ENCODE measurements around the gene DIP2B.
"Not testable (repeated sequence)": the region's sequence is repeated elsewhere in the genome, so short reads cannot be mapped to it uniquely, and the experiment has no call there.

Gene DIP2B

DNA sequence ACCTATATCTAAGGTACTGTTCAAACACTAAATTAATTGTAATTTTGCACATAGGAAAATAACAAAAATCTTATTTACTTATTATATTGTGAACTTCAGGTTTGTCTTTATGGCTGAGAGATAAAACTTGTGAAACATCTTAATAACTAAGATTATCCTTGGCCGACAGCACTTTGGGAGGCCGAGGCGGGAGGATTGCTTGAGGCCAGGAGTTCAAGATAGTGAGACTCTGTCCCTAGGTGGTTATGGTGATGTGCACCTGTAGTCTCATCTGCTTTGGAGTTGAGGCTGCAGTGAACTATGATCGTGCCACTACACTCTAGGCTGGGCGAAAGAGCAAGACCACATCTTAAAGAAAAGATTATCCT, 22.6 kb downstream of the DIP2B start:
- no peak for TF ChIP-seq JUND (IDR thresholded peaks at IDR 0.05; ENCODE audit: low read depth)
- no peak for DNase-seq (ENCODE audit: low read depth in 1 of 2, low spot score in 1 of 2)
- in situ Hi-C loops (cut with HindIII; ENCODE audit: low pct_unique_long_range_greater_than_20kb, low sequenced_read_pairs), result no loop called here

DNA sequence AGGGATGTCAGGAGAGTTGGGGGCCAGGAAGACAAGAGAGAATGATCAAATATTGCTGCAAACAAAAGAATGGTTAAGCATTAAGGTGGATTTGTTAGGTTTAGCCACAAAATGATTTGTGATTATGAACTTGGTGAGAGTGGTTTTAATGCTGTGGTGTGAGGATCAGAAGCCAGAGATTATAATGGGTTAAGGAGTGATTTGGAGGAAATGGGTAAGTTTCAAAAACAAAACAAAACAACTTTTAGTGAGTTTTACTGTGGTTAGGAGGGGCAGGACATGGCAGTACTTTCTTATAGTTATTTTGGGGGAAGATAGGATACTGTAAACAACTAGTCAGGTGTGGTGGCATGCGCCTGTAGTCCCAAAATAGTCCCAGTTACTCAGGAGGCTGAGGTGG, 24.0 kb downstream of the DIP2B start:
- DNase-seq (ENCODE audit: low read depth in 1 of 2, low spot score in 1 of 2), result no peak
- in situ Hi-C loops (cut with HindIII; ENCODE audit: low pct_unique_long_range_greater_than_20kb, low sequenced_read_pairs), result no loop called here
- no peak for TF ChIP-seq JUND (IDR thresholded peaks at IDR 0.05; ENCODE audit: low read depth)

DNA sequence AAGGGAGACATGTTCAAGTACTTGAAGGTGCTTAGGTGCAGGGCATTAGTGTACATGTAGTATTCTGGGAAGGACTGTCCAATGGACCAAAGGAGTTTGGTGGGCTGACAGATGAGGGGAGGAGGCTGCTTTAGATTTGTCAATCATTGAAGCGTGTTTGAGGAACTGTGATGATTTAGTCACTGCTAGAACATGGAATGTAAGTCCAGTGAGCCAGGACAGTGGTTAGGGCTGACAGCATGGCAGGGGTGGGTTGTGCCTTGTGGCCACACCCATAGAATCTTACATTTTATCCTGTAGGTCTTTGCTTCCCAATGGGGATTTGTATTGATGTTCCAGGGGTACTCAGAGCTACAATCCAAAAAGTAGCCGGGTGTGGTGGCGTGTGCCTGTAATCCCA, 24.6 kb downstream of the DIP2B start:
- TF ChIP-seq JUND (IDR thresholded peaks at IDR 0.05; ENCODE audit: low read depth), result no peak
- in situ Hi-C loops (cut with HindIII; ENCODE audit: low pct_unique_long_range_greater_than_20kb, low sequenced_read_pairs), result no loop called here
- no peak for DNase-seq (ENCODE audit: low read depth in 1 of 2, low spot score in 1 of 2)

DNA sequence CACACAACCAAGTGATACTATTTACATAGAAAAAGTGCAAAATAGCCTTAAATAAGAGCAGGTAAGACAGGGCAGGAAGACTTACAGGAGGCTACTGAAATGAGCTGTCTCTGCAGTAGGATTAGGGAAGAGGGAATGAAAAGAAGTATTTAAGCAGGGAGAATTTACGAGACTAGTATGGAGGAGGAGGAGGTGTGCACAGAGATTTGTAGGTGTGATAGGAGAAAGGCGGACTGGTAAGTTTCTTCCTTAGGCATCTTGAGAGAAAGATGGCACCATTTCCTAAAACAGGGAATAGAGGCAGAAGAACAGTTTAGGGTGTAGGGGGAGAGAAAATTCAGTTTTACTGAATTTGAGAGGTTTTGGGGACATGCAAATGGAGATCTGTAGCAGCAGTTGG, 25.7 kb downstream of the DIP2B start:
- in situ Hi-C loops (cut with HindIII; ENCODE audit: low pct_unique_long_range_greater_than_20kb, low sequenced_read_pairs), result no loop called here
- peak in 1 of 2 experiments; percentile 72 for DNase-seq (ENCODE audit: low read depth in 1 of 2, low spot score in 1 of 2)
- TF ChIP-seq JUND (IDR thresholded peaks at IDR 0.05; ENCODE audit: low read depth), result no peak

DNA sequence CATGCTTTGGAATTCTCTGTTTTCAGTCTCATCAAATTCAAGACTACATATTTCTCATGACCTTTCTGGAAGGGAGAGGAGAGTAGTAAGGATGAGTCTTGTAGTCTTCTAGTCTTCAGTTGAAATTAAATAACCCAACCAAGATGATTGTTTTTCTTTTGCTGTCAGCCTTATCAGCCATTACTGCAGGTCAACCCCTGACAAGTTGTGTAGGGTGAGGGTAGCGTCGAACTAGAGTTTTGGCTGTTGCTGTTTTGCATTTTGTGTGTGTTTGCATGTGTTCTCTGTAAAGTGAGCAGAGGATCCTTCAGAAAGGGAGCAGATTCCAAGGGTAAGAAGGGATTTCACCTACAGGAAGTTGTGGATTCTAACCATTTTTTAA, 28.4 kb downstream of the DIP2B start:
- in situ Hi-C loops (cut with HindIII; ENCODE audit: low pct_unique_long_range_greater_than_20kb, low sequenced_read_pairs), result no loop called here
- no peak for TF ChIP-seq JUND (IDR thresholded peaks at IDR 0.05; ENCODE audit: low read depth)

DNA sequence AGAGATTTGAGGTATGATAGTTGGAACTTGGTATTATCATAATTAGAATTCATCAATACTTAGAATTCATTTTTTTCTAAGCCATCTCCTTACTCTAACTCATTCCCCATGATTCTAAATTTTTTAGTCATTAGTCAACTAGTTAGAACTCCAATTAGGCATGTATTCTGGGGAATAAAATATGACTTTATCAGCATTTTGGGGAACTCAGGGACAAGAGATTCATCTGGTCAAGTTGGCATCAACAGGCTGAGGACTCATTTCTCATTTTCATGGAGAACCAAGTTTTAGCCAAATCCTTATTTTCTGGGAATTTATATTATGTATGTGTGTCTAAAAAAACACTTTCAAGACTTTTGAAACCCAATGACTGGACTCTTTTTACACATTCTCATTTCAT, 29.2 kb downstream of the DIP2B start:
- no peak for DNase-seq (ENCODE audit: low read depth in 1 of 2, low spot score in 1 of 2)
- TF ChIP-seq JUND (IDR thresholded peaks at IDR 0.05; ENCODE audit: low read depth), result no peak
- in situ Hi-C loops (cut with HindIII; ENCODE audit: low pct_unique_long_range_greater_than_20kb, low sequenced_read_pairs), result no loop called here

More for the DNA sequence above, 28.4 kb downstream of the DIP2B start:
- no peak for DNase-seq (ENCODE audit: low read depth in 1 of 2, low spot score in 1 of 2)

DNA sequence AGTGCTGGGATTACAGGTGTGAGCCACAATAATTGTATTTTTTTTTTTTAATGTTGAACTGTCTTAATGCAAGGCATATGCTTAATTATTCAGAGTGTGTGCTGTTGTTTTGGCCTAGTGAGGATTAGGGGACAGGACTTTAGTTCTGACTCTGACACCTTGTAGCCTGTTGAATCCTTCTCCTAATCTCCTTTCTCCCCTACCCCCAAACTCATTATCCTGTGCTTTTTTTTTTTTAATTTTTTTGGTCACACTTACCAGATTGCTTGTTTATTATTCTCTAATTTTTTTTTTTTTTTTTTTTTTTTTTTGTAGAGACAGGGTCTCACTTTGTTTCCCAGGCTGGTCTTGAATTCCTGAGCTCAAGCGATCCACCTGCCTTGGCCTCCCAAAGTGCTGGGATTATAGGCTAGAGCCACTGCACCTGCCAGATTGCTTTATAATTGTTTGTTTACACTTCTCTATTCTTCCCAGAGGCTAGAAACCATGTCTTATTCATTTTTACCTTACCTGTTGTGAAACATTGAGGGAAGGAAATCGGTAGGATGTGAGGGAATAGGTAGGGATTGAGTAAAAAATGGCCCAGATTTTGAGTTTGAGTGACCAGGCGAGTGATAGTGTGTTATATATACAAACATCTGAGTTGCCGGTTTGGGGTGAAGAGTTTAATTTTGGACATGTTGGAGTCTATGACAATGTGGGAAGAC, 32.2 kb downstream of the DIP2B start:
- in situ Hi-C loops (cut with HindIII; ENCODE audit: low pct_unique_long_range_greater_than_20kb, low sequenced_read_pairs), result no loop called here
- no peak for TF ChIP-seq JUND (IDR thresholded peaks at IDR 0.05; ENCODE audit: low read depth)
- DNase-seq (ENCODE audit: low read depth in 1 of 2, low spot score in 1 of 2), result peak in 1 of 2 experiments; percentile 60

DNA sequence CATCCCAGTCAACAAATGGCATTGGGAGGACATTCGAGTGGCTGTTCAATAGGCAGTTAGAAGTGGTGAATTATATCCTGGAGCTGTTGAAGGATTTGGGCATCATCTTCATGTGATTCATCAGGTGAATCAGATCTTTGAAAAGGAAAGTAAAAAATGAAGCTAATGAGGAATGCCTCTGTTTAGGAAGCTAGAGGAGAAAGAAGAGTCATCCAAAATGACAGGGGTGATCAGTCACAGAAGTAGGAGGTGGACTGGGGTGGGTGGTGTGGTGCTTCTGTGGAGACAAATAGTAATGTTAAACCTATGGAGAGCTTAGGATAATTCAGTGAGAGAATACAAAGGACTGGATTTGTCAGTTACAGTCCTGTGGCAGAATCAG, 32.7 kb downstream of the DIP2B start:
- TF ChIP-seq JUND (IDR thresholded peaks at IDR 0.05; ENCODE audit: low read depth), result no peak
- DNase-seq (ENCODE audit: low read depth in 1 of 2, low spot score in 1 of 2), result peak in 1 of 2 experiments; percentile 42
- in situ Hi-C loops (cut with HindIII; ENCODE audit: low pct_unique_long_range_greater_than_20kb, low sequenced_read_pairs), result no loop called here

DNA sequence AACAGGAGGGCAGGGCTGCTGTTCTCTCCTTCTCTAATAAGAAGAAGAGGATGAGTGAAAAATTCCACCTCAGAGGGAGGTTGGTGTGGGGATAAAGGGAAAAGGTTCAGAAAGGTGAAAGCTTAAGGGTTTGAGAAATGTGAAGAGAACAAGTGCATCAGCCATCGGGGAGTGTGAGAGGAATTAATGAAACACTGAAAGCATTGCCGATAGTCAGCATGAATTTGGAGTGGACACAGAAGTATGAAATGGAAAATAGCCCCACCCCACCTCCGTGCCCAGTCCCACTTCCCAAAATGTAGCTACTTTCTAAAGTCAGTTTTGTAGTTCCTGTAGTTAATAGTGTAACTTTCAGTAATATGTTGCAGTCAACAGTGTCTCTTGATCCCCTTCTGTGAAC, 33.4 kb downstream of the DIP2B start:
- no peak for DNase-seq (ENCODE audit: low read depth in 1 of 2, low spot score in 1 of 2)
- in situ Hi-C loops (cut with HindIII; ENCODE audit: low pct_unique_long_range_greater_than_20kb, low sequenced_read_pairs), result no loop called here
- TF ChIP-seq JUND (IDR thresholded peaks at IDR 0.05; ENCODE audit: low read depth), result no peak

DNA sequence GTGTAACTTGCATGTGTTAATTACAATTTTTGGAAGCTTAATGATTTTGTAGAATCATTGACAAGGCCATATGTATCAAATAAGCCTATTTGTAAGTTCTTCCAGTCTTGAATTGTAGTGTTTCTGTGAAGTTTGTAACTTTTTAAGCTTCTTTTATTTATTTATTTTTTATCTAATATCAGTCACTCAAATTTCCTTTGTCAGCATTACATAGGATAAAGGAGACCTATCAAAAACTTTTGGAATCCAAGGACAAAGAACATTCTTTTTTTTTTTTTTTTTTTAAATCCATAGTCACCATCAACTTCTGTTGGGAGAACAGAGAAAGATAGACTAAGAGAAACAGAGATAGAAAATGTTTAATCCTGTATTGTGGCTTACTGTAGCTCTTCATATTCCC, 36.4 kb downstream of the DIP2B start:
- no peak for TF ChIP-seq JUND (IDR thresholded peaks at IDR 0.05; ENCODE audit: low read depth)
- no peak for DNase-seq (ENCODE audit: low read depth in 1 of 2, low spot score in 1 of 2)
- in situ Hi-C loops (cut with HindIII; ENCODE audit: low pct_unique_long_range_greater_than_20kb, low sequenced_read_pairs), result no loop called here

DNA sequence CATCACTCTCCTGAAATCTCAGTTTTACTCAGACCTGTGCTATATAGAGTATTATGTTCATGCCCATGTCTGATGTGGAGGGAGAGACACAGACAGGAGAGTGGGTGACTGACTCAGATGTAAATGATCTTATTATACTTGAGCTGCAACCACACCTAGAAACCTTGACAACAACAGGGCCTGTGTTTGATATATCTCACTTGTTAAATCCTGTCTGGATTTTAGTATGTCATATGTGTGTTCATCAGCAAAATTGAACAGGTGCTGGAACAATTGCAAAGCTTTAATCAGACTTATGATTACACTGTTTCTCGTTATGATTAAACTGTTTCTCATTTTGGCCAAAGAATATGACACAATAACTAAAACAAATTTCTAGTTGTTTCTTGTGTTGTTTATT, 37.7 kb downstream of the DIP2B start:
- DNase-seq (ENCODE audit: low read depth in 1 of 2, low spot score in 1 of 2), result no peak
- TF ChIP-seq JUND (IDR thresholded peaks at IDR 0.05; ENCODE audit: low read depth), result no peak
- in situ Hi-C loops (cut with HindIII; ENCODE audit: low pct_unique_long_range_greater_than_20kb, low sequenced_read_pairs), result no loop called here

DNA sequence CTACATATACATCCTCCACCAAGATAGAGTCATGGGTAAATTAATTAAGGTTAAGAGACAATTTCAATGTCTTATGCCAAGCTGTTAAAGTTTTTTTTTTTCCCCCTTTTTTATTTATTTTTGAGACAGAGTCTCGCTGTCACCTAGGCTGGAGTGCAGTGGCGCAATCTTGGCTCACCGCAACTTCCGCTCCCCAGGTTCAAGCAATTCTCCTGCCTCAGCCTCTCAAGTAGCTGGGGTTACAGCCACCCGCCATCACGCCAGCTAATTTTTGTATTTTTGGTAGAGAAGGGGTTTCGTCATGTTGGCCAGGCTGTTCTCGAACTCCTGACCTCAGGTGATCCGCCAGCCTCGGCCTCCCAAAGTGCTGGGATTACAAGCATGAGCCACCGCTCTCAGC, 38.4 kb downstream of the DIP2B start:
- in situ Hi-C loops (cut with HindIII; ENCODE audit: low pct_unique_long_range_greater_than_20kb, low sequenced_read_pairs); DNase-seq (ENCODE audit: low read depth in 1 of 2, low spot score in 1 of 2): not testable (repeated sequence)

DNA sequence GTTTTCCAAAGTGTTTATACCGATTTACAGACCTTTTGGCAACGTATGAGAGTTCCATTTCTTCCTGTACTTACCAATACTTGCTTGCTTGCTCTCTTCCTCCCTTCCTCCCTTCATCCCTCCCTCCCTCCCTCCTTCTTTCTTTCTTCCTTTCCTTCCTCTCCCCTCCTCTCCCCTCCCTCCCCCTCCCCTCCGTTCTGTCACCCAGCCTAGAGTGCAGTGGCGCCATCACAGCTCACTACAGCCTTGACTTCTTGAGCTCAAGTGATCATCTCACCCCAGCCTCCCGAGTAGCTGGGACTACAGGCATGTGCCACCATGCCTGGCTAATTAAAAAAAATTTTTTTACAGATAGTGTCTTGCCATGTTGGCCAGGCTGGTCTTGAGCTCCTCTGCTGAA, 40.4 kb downstream of the DIP2B start:
- DNase-seq (ENCODE audit: low read depth in 1 of 2, low spot score in 1 of 2), result no peak
- in situ Hi-C loops (cut with HindIII; ENCODE audit: low pct_unique_long_range_greater_than_20kb, low sequenced_read_pairs), result no loop called here
- TF ChIP-seq JUND (IDR thresholded peaks at IDR 0.05; ENCODE audit: low read depth), result no peak

DNA sequence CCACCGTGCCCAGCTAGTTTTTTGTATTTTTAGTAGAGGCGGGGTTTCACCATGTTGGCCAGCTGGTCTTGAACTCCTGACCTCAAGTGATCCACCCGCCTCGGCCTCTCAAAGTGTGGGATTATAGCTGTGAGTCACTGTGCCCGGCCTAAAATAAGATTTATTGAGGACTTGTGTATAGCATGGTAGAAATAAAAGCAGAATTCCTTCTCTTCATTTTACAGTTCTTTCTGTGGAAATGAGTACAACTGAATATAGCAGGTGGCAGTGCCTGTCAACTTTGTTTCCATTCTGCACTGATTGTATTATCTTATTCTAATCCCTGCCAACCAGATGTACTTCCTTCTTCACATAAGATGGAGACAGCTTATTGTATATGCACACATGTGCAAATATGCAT, 41.0 kb downstream of the DIP2B start:
- no peak for TF ChIP-seq JUND (IDR thresholded peaks at IDR 0.05; ENCODE audit: low read depth)
- DNase-seq (ENCODE audit: low read depth in 1 of 2, low spot score in 1 of 2), result no peak
- in situ Hi-C loops (cut with HindIII; ENCODE audit: low pct_unique_long_range_greater_than_20kb, low sequenced_read_pairs), result no loop called here

Data from T47D (cell line).